Stimulated activated CD8-positive, alpha-beta memory T cell treated with anti-CD3 and anti-CD28 coated beads, Interleukin-7, amount 100 ng/mL, for 4 hours (primary cell): ENCODE results near the gene PTGIS.

Experiments
- DNase-seq, 2 donors: peaks; one replicate each; pipeline ENCODE4 v3.0.0-alpha.2; 2020; ENCODE audit warnings: low read depth in 2 of 2

Gene PTGIS

DNA sequence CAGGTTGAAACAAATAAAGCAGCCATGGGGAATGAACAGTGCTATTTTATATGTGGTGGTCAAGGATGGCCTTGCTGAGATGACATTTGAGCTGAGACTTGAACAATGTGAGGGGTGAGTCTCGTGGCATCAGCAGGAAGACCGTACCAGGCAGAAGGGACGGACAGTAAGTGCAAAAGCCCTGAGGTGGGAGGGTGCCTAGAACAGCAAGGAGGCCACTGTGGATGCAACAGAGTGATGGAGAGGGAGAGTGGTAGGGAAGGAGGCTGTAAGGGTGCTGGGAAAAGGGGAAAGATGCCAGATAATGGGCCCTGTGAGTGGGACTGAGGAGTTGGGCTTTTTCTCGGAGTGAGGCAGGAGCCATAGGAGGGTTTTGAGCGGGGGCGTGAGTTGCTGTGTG, 97.0 kb downstream of the PTGIS start:
- no peak for DNase-seq

DNA sequence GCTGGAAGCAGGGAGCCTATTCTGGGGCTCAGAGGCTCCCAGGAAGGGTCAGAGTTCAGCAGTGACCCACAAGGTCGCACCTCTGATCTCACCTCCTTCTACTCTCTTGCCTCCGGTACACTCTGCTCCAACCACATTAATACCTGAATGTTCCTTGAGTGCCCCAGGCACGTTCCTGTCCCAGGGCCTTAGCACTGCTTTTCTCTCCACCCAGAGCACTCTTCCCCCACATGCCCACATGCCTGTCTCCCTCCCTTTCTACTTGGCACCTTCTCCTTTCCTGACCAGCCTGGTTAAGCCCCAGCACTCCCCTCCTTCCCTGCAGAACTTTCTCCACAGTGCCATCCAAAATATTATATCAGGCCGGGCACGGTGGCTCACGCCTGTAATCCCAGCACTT, 98.9 kb downstream of the PTGIS start:
- no peak for DNase-seq

DNA sequence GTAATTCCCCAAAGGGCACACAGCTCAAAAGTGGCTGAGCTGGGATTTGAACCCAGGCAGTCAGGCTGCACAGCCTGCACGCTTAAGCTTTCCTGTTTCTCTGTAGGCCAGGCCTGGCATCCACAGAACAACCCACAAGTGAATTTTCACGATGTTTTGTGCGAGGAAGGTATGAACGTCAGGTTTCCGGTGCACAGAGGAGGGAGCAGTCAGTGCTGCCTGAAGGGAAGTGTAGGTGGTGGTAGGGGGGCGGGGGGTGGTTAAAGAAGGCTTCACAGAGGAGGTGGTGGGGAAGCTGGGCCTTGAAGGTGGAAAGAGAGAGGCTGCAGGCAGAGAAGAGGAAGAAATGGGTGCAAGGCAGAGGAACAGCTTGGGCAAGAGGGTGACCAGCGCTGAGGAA, 99.5 kb downstream of the PTGIS start:
- no peak for DNase-seq

DNA sequence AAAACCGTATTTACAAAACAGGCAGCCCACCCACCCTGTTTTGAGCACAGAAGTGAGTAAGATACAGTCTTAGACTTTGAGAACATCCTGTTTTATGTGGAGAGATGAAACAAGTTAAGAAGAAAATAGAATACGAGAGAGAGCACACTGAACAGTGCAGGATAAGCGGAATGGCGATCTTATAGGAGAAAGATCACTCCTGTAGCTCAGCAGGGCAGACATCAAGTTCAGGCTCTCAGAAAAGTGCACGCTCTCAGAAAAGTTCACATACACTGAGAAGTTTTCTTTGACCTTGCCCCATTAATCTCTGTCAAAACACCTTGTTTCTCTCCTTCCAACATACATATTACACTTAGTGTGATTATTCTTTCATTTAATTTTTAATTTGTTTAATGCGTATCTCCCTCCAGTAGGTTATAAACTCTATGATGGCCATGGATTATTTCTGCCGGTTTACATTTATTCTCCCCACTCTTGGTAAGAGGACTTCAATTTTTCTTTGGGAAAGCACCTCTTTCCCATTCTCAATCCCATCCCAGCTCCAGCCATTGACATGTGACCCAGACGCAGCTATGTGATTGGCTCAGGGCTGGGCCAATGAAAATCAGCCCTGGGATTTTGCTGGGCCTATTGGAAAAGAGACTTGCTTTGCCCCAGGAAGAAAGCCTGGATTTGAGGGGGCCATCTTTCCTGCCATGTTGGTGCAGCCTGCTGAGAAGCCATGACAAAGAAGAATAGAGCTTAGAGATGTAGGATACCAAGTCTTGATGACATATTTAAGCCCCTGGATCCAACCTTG, 101.6 kb downstream of the PTGIS start:
- DNase-seq, result no peak

DNA sequence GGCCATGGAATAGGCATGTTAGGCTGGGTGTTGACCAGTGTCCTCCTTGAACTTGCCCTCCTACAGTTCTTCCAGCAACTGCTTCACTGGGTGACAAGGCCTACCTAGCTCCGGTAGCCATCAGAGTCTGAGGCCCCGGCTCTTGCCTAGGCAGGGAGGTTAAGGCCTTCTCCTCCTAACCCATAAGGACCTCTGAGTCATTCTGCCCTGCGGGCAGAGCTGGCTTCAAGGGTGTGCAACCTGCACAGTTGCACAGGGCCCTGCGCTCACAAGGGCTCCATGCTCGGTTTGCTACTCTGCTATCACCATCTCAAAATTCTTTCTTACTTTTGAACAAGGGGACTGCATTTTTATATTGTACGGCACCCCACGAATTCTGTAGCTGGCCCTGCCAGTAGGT, 103.4 kb downstream of the PTGIS start:
- DNase-seq, result no peak

DNA sequence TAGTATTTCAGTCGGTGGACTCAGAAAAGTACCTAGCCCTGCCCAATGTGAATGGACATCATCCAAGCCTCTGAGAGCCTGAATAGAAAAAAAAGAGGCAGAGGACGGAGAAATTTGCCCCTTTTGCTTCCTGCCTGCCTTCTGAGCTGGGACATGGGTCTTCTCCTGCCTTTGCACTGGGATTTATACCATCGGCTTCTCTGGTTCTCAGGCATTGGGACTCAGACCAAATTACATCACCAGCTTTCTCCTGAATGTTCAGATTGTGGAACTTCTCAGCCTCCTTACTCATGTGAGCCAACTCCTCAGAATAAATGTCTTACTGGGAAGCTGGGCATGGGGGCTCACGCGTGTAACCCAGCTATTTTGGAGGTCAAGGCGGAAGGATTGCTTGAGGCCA, 105.3 kb downstream of the PTGIS start:
- no peak for DNase-seq

DNA sequence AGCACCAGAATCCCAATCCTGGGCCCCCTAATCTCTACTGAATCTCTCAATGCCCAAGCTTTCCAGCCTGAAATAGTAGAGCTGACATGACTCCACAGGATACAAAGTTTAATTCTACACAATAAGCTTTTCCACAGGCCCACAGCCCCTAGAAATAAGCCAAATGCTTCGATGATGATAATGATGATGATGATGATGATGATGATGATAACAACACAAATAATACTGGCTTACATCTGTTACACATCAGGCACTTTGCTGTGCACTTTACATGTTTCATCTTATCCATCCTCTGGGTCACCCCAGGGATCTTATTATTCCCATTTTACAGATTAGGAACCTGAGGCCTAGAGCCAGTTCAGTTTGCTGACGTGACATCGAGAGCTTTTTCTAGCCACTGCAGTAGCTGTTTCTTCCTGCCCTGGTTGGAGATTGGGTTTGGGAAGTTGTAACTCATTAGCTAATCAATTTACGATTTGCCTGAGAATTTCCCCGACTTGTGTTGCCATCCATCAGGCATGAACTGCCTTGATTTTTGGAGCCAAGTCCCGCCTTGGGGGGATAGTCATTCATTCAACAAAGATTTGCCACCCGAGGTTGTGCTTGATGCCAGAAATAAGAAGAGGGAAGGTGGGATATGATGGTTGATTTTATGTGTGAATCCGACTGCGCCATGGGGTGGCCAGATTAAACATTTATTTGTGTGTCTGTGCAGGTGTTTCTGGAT, 105.9 kb downstream of the PTGIS start:
- DNase-seq, result no peak

DNA sequence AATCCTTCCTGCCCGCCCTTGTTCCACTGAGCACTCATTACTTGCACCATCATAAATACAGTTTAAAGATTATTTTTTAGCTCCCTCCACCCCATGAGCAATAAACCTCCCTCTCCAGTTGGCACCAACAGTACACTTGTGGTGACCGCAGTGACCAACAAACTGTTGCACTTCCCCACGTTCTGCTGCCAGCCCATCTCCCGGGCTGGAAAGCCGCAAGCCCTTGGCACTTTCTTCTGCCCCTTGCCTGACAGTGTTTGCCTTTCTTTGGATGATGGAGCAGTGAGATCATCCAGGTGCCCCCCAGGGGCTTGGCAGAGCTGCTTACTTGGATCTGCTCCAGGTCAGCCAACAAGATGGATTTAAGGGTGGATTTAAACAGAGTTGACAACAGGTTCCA, 107.0 kb downstream of the PTGIS start:
- DNase-seq, result no peak

DNA sequence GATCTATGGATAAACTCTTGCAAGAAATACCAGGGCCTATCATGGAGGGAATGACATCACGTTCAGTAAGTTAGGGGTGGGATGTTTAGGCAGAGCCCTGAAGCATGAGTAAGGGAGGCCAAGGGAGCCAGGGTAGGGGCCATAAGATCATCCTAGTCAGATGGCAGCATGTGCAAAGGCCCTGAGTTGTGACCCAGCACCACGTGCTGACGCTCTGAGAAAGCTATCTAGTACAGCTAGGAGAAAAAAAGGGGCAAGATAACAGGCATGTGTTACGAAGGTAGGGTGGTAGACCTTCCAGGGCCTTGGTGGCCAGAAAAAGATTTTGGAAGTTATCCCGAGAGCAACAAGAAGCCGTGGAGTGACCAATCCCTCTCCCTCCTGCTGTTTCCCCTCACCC, 107.8 kb downstream of the PTGIS start:
- no peak for DNase-seq

DNA sequence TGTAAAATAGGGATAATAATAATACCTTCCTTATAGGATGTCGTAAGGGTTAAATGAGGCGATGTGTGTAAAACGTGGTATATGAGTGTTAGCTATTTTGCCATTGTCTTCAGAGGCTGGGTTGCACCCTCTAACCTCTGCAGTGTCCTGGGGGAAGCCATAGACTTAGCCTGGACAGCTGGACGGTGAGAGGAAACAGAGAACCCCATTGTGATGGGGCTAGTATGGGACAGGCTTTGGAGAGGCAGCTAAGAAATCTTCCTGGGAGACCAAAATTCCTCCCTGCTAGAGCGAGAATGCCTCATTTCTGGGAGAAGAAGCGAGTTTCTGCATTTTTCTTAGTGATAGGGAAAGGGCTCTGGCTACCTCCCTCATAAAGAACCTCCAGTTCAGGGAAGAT, 108.3 kb downstream of the PTGIS start:
- DNase-seq, result no peak

DNA sequence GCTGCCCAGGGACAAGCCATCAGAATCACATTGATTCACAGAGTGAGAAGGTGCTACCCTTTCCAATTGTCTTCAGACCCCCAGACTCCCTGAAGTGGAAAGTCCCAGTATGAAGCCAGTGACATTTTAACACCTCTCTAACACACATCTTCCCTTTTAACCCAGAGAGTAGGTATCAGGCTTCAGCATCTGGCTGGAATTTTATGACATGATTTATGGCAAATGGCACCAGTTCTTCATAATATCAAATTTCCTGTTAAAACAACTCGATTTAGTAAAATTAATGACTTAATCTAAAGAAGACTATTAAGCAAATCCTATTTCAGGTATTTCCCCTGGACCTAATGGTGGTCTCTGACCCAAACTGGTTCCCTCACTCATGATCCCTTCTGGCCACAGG, 110.5 kb downstream of the PTGIS start:
- DNase-seq, result no peak

DNA sequence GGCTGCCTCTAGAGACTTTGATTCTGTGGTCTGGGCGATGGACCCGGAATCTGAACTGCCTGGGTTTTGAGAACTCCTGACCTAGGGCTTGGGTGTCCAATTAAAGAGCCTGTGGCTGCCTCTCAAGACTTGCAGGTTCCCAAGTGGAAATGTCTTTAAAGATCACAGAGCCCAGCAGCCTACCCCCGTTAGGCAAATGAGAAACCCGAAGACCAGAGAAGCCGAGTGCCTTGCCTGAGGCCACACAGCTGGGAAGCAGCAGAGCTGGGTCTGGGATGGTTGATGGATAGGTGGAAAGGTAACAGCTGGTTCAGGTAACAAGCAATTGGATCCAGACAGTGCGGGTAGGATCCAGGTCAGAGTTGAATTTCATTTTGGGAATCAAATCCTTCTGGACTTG, 111.3 kb downstream of the PTGIS start:
- no peak for DNase-seq

DNA sequence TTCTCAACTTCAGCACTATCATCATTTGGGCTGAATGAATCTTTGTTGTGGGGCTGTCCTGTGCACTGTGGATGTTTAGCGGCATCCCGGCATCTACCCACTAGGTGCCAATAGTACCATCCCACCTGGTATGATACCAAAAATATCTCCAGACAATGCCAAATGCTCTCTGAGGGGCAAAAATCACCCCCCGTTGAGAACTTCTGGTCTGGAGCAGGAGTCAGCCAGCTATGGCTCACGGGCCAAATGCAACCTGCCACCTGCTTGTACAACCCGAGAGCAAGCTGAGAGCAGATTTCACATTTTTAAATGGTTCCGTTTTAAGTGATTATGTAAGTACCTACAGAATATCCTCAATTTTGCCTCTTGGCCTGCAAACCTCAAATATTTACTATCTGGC, 112.2 kb downstream of the PTGIS start:
- no peak for DNase-seq
